ENCODE data around the gene IL17RB.

Gene IL17RB

DNA sequence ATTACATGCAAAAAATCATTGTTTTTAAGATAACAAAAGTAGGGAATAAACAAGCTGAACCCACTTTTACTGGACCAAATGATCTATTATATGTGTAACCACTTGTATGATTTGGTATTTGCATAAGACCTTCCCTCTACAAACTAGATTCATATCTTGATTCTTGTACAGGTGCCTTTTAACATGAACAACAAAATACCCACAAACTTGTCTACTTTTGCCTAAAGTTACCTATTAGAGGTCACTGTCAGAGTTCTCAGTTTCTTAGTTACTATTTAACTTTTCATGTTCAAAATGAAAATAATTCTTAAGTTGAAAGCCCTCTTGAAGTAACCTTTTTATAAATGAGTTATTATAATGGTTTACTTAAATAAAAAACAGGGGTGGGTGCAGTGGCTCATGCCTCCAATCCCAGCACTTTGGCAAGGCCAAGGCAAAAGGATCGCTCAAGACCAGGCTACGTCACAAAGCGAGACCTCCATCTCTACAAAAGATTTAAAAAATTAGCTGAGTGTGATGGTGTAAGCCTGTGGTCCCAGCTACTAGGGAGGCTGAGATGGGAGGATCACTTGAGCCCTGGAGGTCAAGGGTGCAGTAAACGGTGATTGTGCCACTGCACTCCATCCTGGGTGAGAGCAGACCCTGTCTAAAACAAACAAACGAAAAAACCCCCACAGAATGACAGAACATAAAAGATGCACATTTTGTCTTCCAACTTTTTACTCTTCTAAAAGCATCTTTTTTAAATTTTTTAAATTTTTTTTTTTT, 19.5 kb downstream of the IL17RB start:
- no peak for DNase-seq

DNA sequence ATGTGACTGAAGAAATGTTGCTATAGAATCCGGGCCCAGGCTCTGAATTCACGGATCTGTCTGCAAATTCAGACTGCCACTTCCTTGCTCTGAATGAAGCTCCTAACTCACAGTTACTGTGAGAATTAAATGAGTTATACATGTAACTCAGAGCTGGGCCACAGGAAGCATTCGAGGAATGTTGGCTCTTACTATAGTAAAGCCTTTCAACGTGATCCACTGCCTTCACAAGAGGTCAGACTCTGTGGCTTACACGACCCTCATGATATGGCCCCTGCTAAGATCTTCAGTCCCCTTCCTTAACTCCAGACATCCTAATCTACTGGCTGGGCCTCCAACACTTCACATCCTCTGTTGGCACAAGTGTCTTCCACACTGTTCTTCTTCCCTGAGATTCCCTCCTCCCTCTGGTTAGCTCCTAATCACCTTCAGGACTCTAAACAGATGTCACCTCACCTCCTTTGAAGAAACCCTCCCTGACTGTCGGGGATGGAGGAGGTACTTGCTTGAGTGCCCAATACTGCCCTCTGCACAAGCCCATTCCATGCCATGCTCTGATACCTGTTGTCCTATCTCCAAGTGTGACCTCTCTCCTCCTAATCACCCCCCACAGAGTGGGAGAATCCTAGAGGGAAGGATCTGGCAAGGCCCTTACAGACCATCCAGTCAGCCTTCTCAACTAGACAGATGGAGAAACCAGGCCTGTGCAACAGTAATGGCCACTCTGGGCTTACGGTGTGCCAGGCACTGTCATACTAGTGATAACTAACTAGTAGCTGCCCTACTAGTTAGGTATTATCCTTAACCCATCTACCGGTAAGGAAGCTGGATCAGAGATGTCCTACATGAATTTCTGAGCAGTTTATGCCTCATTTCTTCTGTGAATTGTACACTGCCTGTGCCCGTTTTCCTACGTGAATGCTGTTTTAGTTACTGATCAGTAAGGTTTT, 34.3 kb downstream of the IL17RB start:
- peak; percentile 35 for DNase-seq

DNA sequence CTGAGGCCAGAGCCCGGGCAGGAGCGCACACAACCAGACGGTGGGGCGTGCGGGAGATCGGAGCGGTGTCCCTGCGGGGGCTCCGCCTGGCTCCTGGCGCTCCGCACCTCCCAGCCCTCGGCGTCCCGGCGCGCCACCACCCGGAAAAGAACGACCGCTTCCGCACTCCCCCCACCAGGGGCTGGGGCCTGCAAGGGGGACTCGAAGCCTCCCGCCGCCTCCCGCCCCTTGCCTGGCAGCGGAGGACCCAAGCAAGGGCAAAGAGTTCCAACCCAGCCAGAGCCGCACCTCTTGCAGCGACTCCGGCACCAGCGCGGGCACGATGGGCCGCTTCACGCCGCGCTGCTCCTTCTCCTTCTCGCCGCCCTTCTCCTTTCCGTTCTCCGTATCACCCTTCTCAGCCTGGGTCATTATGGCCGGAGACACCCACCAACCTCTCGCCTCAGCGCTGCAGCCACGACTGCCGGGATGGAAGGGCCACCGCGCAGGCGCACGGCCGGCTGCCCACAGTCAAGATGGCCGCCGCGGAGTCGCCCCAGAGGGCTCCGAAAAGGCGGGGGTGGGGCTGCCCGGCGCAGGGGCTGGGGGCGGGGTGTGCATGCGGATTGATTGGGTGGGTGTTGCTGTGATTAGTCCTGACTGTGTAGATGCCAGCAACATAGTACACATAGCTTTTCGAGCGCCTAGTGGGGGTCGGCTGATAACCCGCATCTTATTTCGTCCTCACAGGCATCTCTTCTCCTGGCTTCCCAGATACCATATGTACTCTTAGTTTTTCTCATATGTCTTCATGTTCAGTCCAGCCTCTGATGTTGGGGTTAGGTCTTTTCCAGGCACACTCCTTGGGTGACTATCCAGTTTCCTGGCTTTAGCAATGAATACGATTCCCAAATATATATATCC, 35.6 kb downstream of the IL17RB start, which contains the start of gene ACTR8:
Gene ACTR8 (minus strand): TSS at position 462 of the 903 bp plus-strand sequence. CDS start 51 bp downstream, at position 411.
- peak; percentile 84 for DNase-seq

DNA sequence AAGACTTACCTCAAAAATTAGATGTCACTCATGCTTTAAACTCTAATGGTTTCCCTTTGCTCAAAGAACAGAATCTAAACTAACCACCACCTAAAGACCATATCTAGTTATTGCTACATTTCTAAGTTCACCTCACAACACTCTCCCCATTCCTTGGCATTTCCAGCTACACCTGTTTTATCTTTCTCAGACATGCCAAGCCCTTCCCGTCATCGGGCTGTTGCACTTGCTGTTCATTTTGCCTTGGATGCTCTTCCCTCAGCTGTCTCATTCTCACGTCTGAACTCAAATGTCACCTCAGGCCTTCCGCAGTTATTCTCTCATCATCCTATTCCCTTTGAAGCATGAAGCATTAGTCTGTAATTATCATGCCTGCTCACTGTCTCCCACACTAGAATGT, 36.6 kb downstream of the IL17RB start:
- no peak for DNase-seq

DNA sequence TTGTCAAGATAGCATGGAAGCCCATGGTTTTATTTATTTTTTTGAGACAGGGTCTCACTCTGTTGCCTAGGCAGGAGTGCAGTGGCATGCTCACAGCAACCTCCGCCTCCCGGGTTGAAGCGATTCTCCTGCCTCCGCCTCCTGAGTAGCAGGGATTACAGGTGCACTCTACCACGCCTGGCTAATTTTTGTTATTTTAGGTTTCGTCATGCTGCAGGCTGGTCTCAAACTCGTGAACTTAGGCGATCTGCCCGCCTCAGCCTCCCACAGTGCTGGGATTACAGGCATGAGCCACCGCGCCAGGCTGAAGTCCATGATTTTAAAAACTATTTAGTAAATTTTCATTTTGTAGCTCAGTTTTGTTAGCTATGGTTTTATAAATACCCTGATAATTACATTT, 38.3 kb downstream of the IL17RB start:
- DNase-seq: no peak

GRCh38 chr3:53885239-53885638, 38.9 kb downstream of the IL17RB start:
- DNase-seq: no peak

GRCh38 chr3:53887446-53887845, 41.1 kb downstream of the IL17RB start:
- DNase-seq: no peak

GRCh38 chr3:53888232-53888631, 41.9 kb downstream of the IL17RB start:
- peak; percentile 79 for DNase-seq

GRCh38 chr3:53890726-53891475, 44.5 kb downstream of the IL17RB start:
- DNase-seq: peak; percentile 74

DNA sequence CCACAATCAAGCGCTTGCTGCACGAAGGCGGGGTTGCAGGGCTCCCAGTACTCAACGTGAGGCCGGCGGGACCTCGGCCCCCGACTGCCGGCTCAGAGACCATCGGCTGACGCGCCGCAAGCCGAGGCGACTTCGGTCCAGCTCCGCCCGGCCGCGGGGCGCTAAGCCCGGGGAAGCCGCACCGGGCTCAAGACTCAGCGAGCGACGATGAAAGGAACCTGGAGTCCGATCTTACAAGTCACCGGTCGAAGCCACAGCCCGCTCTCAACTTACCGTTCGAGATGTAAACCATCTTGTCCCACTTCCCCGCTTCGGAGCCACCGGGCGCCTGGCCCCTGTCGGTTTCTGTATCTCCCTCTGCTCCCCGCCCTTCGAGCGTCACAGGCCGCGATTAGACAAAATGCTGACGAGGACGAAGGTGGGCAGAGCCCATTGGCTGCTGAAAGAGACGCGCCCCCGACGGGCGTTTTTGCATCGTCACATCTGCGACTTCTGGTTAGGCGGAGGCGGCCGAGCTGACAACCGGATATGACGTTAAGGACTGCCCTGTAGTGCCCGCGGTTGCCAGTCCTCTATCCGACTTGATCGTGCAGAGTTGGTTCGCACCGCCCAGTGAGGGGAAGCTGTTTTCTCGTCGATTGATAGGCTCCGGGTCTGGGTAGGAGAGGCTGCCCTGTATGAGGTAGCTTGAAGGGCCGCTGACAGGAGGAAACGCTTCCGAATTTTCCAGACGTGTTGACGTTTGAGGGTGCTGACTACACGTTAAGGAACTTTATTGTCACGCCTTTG, 45.3 kb downstream of the IL17RB start, which contains the start of gene SELENOK:
Gene SELENOK (minus strand): TSS at position 363 of the 789 bp plus-strand sequence.
- peak; percentile 99 for DNase-seq

DNA sequence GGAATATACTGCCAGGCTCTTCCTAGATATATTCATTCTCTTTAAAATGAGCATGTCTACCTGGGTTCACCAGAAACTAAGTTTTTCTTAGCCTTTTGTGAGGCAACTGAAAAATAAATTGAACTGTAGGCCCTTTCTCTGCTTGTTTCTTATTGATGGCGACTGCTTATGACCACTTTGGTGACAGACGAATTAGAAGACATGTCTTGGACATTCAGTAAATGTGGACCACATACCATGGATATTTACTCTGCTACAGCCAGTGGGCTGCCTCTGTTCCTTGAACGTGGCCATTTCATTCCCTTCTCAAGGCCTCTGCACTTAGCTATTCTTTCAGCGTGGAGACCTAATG, 45.9 kb downstream of the IL17RB start:
- DNase-seq: no peak

DNA sequence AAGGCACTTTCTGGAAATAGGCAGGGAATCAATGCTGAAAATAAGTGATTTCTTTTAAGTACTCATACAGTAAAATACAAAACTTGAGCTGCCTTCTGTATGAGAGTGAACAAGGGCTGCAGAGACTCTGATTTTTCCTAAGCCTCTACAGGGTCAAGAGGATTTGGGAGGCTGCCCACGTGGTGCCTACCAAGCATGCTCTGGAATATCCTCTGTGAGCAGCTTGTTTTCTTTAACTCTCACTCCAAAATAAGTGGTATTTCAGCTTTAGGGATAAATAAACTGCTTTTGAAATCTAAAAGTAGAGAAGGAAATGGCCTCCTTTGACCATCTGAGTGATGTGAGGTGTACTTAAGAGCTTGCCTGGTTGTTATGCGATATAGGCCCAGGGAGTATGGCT, 53.4 kb downstream of the IL17RB start:
- no peak for DNase-seq

- DNase-seq: no peak
Observed at GRCh38 chr3:53900666-53901331, 54.4 kb downstream of the IL17RB start.

GRCh38 chr3:53902067-53902466, 55.7 kb downstream of the IL17RB start:
- no peak for DNase-seq

DNA sequence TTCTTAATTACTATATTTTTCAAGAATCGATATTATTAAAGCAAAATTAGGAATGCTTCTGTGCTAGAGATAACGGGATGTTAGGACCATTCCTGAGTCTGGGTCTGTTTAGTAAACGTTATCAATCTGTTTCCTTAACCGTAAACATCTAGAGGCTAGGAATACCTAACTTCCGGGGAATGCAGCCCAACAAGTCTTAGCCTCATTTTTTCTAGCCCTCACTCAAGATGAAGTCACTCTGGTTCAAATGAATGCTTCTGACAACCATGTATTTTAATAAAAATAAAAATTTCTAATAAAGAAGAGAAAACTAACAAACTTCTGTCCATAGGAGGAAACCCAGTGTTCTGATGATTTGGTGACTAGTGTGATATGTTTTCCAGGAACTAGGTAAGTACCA, 56.3 kb downstream of the IL17RB start:
- no peak for DNase-seq

- no peak for DNase-seq
Observed at GRCh38 chr3:53913401-53913800, 67.0 kb downstream of the IL17RB start.
